OCI-LY3 (cell line): ENCODE measurements around the gene FAM13A.

Experiments used
- CTCF ChIP-seq: fragments of 200-600, 300-600 bp; sonication (generic); IDR thresholded peaks from 2 replicates; pipeline ENCODE4 v1.5.1; 2014; ENCODE audit warnings: antibody characterized with exemption, low read length, low read depth
- EZH2phosphoT487 ChIP-seq: fragments of 200-600 bp; shearing (Covaris generic); IDR thresholded peaks from 2 replicates; pipeline ENCODE4 v1.6.1; 2018; ENCODE audit warnings: antibody characterized with exemption, mixed run types, low read depth

DNA sequence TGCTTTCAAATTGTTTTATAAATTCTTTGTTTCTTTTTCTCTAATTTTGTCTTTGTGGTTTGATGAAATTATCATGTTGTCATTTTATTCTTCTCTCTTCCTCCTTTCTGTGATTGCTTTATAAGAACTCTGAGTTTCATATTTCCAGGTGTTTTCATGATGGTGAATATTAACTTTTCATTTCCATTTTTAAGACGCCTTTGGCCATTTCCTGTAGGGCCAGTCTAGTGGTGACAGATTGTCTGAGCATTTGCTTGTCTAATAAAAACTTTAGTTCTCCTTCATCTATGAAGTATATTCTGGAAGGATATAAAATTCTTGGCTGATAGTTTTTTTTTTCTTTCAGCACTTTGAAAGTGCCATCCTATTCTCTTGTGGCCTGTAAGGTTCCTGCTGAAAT lies 128.1 kb downstream of the FAM13A start:
- TF ChIP-seq CTCF, result no peak
- TF ChIP-seq EZH2phosphoT487, result no peak
